ENCODE data around the gene RNF208.
A peak's percentile ranks its signal among the peaks of the same experiment; 100 is the strongest.

The RNF208 gene

GRCh38 chr9:137189297-137190295, 32.4 kb downstream of the RNF208 start:
- no peak for DNase-seq

DNA sequence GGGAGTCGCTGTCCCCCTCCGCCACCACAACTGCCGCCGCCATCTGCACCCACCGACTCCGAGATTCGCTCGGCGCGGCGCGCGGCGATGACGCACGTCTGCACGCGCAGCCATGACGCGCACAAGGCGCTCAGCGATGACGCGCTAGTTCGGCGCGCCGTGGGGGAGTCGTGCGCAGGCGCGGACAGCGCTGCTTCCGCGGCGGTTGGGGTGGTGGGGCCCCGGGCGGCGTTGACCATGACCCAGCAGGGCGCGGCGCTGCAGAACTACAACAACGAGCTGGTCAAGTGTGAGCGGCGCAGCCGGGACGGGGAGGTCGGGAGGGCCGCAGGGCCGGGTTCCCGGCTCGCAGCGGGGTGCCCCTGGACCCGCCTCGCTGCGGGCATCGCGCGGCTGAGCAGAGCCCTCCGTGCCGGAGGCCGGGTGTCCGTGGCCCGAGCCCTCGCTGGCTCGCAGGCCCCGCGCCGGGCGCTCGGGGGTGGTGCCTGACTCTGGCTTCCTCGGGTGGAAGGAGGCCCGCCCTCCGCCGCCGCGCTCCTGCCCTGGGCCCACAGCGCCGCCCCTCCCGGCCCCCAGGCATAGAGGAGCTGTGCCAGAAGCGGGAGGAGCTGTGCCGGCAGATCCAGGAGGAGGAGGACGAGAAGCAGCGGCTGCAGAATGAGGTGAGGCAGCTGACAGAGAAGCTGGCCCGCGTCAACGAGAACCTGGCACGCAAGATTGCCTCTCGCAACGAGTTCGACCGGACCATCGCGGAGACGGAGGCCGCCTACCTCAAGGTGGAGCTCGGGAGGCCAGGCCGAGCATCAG, 33.3 kb downstream of the RNF208 start, which contains the start of the genes ANAPC2 and SSNA1:
ANAPC2 (minus strand) TSS at position 71 of the 807 bp plus-strand sequence; CDS start at position 43, 28 bp downstream.
SSNA1 (plus strand) TSS at position 187 of the 807 bp plus-strand sequence; CDS start at position 238, 51 bp downstream.
- DNase-seq: peak; percentile 83 to 90 (median 88)

GRCh38 chr9:137188086-137188489, 34.0 kb downstream of the RNF208 start:
- no peak for DNase-seq

DNA sequence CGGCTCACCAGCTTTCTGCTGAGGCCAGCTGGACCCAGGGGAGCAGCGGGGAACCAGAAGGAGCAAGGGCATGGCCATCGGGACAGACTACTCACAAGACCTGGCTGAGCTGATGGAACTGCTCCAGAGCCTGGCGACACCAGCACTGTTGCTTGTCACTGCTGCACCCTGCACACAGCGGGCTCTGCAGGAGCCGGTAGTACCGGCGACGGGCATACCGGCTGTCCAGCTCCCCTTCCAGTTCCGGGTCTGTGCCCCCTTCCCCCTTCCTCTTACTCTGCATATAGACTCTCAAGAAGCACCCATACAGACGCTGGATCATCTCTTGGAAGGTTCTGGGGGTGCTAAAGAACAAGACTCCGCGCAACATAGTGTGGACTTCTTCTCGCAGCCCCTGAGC, 34.7 kb downstream of the RNF208 start:
- no peak for DNase-seq

DNA sequence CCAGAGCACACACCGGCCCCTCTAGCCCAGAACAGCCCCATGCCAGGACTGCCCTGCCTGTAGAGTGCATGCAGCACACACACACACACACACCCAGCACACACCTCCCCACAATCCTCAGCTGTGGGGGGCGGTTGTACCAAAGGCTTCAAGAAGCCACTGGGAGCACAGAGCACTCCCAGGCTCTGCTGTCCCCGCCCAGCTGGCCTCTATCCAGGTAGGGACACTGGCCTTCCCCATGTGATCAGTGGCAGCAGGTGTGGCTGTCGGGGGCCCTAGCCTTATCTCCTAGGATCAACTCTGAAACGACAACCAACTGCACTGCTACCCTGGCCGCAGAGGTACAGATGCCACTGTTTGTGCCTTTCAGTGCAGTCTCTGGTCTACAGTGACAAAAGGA, 35.7 kb downstream of the RNF208 start:
- DNase-seq: no peak

DNA sequence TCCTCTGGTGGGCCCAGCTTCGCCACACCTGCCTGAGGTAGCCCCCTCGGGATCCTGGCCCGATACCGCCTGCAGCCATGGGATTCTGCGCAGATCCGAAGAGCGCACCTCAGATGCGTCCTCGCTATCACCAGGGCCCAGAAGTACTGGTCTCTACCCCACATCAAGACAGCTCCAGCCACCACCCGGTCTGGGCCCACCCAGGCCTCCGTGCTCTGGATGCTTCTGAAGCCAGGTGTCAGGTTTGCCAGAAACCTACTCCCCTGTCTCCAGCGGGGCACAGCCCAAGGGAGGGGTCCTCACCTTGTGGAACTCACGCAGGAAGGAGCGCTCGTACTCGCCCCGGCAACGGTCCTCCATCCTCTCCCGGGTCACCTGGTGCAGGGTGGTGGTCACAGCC, 36.1 kb downstream of the RNF208 start:
- DNase-seq: no peak

DNA sequence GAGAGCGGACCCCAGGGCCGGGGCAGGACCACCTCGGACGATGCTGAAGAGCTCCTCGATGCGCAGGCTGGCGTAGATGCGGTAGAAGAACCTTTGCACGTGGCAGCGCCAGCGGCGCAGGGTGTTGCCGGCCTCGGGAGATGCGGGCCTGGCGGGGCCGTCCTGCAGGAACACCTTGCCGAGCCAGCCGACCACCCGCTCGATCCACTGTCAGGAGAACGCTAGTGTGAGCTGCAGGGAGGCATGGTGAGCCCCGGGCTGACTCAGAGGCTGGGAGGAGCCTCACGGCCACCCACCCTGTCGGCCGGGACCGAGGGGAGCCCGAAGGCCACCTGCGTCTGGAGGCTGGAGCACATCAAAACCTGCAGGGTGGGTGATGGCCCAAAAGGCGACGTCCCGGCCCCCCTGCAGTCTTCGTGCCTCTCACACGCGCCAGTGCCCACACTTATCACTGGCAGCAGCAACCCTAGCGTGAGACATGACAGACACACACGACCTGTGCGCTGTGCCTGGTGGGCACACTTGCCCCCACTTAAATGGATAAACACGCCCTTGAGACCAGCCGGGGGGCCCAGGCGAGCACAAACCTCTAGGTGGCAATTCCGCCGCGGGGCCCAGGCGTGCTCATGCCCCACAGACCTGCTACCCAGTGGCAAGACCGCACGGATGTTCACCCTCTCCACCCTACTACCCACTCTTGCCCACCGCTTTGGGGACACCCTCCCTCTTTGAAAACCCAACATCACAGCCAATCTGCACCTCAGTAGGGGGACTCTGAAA, 37.0 kb downstream of the RNF208 start:
- DNase-seq: no peak

DNA sequence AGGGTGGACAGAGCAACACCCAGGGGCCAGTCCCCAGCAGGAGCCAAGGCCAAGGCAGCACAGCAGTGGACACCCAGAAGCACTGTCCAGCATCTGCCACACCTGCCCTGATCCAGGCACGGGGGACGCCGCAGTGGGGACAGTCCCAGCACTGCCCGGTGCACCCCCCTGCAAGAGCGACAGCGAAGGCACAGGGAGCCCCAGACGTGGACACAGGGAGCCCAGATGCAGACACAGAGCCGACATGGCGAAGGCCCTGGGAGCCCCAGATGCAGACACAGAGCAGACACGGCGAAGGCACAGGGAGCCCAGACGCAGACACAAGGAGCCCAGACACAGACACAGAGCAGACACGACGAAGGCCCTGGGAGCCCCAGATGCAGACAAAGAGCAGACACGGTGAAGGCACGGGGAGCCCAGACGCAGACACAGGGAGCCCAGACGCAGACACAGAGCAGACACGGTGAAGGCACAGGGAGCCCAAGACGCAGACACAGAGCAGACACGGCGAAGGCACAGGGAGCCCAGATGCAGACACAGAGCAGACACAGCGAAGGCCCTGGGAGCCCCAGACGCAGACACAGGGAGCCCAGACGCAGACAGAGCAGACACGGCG, 38.0 kb downstream of the RNF208 start:
- no peak for DNase-seq

DNA sequence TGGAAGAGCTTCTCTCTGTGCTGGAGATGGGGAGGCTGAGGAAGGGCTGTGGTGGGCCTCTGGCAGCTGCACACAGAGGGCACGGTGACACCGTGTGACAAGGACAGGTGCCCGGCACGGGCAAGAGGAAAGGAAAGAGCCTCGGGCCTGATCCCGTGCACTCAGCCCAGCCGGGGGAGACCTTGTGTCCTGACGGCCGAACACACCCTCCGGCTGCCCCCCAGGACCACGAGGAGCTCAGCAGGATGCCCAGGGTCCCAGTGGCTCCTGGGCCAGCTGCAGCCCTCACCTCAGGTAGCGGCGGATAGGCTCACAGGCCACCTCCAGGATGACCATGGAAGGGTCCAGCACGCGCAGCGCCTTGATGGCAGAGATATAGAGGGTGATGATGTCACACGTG, 39.2 kb downstream of the RNF208 start:
- DNase-seq: no peak

- DNase-seq: no peak
Measured at GRCh38 chr9:137181680-137182079, 40.4 kb downstream of the RNF208 start.

DNA sequence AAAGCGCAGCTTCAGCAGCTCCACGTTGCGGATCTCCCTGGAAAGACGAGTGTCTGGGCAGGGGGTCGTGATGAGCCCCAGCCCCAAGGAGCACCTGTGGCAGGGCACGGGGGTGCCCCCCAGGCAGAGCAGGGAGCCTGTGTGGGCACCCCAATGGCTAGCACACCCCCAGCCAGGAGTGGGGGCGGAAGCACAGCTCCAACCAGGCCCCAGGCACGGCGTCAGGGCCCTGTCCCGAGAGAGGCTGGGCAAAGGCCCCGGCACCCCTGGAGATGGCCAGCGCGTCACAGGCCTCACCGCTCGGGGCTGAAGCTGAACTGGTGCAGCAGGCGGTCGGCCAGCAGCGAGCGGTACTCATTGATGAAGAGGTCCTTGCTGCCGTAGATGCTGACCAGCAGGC, 41.5 kb downstream of the RNF208 start:
- no peak for DNase-seq

DNA sequence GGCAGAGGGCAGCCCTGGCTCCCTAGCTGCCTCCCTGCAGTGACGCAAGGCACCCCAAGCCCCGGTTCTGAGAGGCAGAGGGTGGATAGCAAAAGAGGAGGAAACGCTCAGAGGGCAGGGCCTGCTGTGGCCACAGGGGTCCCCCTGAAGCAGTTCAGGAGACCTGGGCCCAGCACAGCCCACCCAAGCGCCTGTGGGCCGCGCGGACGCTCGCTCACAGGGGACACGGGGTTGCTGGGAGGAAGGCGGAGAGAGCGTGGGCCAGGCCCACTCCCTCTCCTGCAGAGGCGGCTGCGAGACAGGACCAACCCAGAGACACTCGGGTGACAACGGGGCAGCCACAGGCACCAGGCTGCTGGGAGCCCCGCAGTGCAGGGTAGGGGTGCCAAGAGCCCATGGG, 42.3 kb downstream of the RNF208 start:
- DNase-seq: no peak

- DNase-seq: no peak
Measured at GRCh38 chr9:137178939-137179630, 43.0 kb downstream of the RNF208 start.

DNA sequence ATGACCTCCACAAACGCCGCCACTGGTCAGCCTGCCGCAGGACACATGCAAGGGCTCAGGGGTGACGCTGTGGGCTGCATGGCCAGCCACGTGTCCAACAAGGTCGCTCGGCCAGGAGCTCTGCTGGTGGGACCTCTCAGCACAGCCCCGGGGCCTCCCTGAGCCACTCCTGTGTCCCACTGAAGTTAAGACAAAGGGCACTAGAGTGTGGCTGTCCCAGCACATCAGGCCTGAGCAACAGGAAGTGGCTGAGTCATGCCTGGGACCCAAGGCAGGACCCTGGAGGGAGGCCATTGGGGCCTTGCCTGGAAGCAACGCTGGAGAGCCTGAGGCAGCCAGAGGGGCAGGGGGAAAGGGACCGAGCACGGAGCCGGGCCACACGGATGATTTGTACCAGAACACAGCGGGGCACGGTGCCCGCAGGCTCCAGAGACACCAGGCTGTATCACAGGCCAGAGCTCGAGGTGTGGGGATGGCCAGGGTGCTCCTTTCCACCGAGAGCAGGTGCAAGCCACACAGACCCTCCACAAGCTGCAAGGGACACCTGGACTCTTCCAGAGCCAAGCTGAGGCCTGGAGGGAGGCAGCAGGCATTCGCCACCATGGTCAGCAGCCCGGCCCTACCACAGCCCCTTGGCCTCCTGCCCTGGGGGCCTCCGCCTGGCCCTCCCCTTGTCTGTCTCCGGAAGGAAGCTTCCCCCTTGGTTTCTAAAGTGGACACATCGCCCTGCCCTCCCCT, 43.7 kb downstream of the RNF208 start:
- DNase-seq: no peak

GRCh38 chr9:137176302-137177182, 45.5 kb downstream of the RNF208 start:
- DNase-seq: no peak

DNA sequence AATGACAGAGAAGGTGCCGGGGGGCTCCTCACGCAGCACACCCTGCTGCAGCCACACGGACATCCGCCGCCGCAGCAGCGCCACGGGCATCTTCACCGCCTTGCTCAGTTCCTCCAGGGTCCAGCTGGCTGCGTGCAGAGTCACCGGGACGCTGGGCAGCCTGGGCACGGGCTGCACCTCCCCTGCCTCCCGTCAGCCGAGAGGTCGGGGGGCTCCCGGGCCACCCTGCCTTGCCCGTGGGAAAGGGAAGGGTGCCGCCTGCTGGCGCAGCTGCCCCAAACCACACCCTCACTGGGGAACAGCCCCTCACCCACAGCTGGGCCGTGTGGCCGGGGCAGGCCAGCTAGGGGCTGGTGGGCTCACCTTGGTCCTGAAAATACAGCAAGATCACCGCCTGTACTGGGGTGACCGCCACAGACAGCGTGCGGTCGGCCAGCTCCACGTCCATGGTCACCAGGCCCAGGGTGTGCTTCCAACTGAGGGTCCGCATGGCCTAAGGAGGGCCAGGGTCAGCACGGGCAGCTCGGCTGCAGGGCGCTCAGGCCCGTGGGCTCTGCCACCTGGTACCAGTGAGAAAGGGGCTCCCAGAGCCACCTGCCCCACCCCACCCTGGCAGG, 46.6 kb downstream of the RNF208 start:
- DNase-seq: no peak

- no peak for DNase-seq
Measured at GRCh38 chr9:137174722-137175293, 47.2 kb downstream of the RNF208 start.

DNA sequence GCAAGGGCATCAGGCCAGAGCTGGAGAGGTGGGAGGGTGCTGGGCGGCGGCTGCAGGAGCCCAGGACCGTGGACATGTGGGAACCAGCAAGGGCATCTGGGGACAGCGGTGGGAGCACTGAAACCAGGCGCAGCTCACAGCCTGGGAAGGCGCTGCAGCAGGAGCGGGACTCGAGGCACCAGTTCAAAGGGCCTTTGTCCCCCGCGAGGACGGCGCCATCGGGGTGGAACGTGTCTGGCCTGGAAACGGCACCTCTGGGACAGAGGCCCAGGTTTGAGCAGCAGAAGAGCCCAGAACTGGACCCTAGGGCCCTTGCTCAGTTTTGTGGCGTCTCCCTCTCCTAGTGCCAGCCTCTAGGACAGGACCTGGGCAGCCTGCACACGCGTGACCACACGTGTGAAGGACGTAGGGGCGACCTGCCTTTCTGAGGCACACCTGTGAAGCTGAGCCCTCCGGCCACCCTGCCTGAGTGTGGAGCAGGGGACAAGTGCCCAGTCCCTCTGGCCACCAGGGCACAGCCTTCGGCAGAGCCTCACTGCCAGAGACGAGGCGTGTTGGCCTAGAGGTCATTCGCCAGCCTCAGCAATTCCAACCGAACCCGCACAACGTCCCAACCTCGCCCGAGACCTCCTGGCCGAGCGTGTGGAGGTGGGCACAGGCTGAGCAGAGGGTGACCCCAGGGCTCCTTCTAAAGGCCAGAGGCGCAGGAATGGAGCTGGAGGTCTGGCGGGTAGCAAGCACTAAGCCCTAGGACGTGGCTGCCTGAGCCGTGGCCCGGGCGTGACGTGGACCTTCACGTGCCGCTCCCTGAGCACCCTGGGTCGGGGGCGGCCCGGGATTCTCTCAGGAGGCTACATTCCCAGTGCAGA, 48.0 kb downstream of the RNF208 start:
- no peak for DNase-seq
